ENCODE results near the gene RBSN.

Gene RBSN

DNA sequence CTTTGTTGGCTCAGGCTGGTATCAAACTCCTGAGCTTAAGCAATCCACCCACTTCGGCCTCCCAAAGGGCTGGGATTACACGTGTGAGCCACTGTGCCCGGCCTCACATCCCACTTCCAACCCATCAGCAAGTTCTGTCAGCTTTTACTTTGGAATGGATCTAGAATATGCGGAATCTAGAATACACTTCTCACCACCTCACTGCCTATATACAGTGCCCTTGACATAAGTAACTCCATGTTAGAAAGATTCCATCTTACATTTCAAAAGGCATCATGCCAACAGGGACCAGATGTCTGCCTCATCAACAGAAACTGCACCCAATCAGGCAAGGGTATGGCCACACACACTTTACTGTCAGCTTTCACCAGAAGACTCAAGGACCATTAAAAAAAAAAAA lies 9.9 kb upstream of the RBSN start:
- no peaks in the 10 kb centered on the region for H3K36me3 ChIP-seq (ENCODE audit: control insufficient read depth, low read length)
- TF ChIP-seq, protein P1, sequence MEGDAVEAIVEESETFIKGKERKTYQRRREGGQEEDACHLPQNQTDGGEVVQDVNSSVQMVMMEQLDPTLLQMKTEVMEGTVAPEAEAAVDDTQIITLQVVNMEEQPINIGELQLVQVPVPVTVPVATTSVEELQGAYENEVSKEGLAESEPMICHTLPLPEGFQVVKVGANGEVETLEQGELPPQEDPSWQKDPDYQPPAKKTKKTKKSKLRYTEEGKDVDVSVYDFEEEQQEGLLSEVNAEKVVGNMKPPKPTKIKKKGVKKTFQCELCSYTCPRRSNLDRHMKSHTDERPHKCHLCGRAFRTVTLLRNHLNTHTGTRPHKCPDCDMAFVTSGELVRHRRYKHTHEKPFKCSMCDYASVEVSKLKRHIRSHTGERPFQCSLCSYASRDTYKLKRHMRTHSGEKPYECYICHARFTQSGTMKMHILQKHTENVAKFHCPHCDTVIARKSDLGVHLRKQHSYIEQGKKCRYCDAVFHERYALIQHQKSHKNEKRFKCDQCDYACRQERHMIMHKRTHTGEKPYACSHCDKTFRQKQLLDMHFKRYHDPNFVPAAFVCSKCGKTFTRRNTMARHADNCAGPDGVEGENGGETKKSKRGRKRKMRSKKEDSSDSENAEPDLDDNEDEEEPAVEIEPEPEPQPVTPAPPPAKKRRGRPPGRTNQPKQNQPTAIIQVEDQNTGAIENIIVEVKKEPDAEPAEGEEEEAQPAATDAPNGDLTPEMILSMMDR (IDR thresholded peaks at IDR 0.05; ENCODE audit: low read depth, low read length, poor library complexity, severe bottlenecking), result no peak
- no peak for TF ChIP-seq EZH2phosphoT487 (IDR thresholded peaks at IDR 0.05; ENCODE audit: borderline replicate concordance, low read length)
- no peaks in the 10 kb centered on the region for H3K9me3 ChIP-seq (ENCODE audit: control insufficient read depth, insufficient read depth, low read length)
- H3K27ac ChIP-seq (ENCODE audit: low read depth, low read length), result no peak overlapping the region
- H3K79me2 ChIP-seq (ENCODE audit: control insufficient read depth, low read length), result no peaks in the 10 kb centered on the region
- H3K9me2 ChIP-seq (replicated peaks; ENCODE audit: control insufficient read depth, low read length), result no peaks in the 10 kb centered on the region
- no peak overlapping the region for H3K4me2 ChIP-seq (ENCODE audit: low read length)
- H3F3A ChIP-seq (ENCODE audit: control insufficient read depth, insufficient read depth), result no peaks in the 10 kb centered on the region; the same call in 1 of the 2 replicates
- H3K27me3 ChIP-seq (ENCODE audit: control insufficient read depth, low read length), result peaks cover 5% of the 10 kb centered on the region; the same call in 1 of the 2 replicates
- H4K20me1 ChIP-seq (ENCODE audit: control insufficient read depth, insufficient read depth, low read depth, low read length), result no peaks in the 10 kb centered on the region
- H3K4me1 ChIP-seq (ENCODE audit: control insufficient read depth, low read length), result peaks cover 5% of the 10 kb centered on the region
- H3K4me3 ChIP-seq (ENCODE audit: low read length), result no peak overlapping the region

DNA sequence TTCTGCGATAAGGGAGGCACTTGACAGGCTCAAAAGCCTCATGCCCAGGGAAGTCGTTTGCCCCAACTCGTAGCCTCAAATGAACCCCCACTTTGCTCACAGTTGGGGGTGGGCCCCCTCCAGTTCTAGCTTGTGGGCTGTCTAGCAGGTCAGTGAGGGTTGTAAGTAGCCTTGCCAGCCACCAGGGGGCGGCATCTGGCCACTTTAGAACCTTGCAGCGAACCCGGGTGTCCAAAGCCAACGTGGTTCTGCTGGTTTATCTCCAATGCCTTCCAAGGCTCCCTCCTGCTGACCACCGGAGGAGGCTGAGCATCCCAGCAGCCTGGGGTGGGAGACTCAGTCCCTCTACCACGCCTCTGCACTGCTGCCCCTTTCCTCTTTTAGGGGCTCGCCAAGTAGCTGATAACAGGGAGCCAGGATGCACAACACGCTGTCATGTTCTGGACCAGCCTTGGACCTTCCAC lies 9.2 kb upstream of the RBSN start:
- TF ChIP-seq, protein P1 (IDR thresholded peaks at IDR 0.05; ENCODE audit: low read depth, low read length, poor library complexity, severe bottlenecking), result peak; percentile 97
- no peak for TF ChIP-seq EZH2phosphoT487 (IDR thresholded peaks at IDR 0.05; ENCODE audit: borderline replicate concordance, low read length)
- Histone ChIP-seq H4K20me1 (ENCODE audit: control insufficient read depth, insufficient read depth, low read depth, low read length) (no peaks in the 10 kb centered on the region), H3K79me2 (ENCODE audit: control insufficient read depth, low read length) (no peaks in the 10 kb centered on the region), H3K4me3 (ENCODE audit: low read length) (0 out of 2 replicates have a peak overlapping the region, but pooled peaks have one; percentile 40), H3K9me2 (replicated peaks; ENCODE audit: control insufficient read depth, low read length) (no peaks in the 10 kb centered on the region), H3K27ac (ENCODE audit: low read depth, low read length) (no peak overlapping the region), H3K9me3 (ENCODE audit: control insufficient read depth, insufficient read depth, low read length) (no peaks in the 10 kb centered on the region), H3K4me1 (ENCODE audit: control insufficient read depth, low read length) (peaks cover 5% of the 10 kb centered on the region), H3K4me2 (ENCODE audit: low read length) (peak overlapping the region; percentile 61), H3K27me3 (ENCODE audit: control insufficient read depth, low read length) (peaks cover 5% of the 10 kb centered on the region; the same call in 1 of the 2 replicates), H3F3A (ENCODE audit: control insufficient read depth, insufficient read depth) (no peaks in the 10 kb centered on the region; the same call in 1 of the 2 replicates), H3K36me3 (ENCODE audit: control insufficient read depth, low read length) (no peaks in the 10 kb centered on the region)

DNA sequence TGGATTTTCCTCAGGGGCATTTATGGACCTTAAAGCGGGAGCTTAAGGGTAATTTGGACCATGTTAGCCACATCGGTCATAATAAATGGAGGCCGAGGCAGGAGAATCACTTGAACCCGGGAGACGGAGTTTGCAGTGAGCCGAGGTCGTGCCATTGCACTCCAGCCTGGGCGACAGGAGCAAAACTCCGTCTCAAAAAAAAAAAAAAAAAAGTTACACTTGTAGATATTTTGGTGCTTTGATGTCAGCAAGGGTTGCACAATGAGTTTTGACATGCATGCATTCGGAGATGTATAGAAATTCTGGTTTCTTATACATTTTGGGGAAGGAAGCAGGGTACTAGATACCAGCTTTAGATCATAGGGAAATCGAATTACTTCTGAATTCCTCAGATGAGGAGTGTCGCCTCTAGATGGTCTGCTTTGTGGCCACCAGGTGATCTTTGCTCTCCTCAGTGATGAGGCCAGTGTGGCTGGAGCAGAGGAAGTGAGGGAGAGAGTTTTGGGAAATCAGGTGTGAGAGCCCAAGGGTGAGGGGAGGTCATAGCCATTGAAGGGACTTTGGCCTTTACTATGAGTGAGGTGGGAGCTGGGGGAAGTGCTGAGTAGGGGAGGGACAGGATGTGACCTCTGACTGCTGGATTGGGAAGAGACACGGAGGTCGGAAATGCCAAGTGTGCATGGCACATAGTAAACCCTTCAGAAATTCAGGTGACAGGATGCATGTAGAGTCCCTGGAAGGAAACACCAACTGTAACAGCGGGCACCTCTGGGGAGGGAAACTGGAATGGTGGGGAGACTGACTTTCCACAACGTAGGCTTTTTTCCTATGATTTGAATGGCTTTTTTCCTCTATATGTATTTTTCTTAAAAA lies 8.4 kb upstream of the RBSN start:
- Histone ChIP-seq H3K4me1 (ENCODE audit: control insufficient read depth, low read length) (peaks cover 11% of the 10 kb centered on the region), H3K79me2 (ENCODE audit: control insufficient read depth, low read length) (no peaks in the 10 kb centered on the region), H4K20me1 (ENCODE audit: control insufficient read depth, insufficient read depth, low read depth, low read length) (no peaks in the 10 kb centered on the region), H3K4me3 (ENCODE audit: low read length) (no peak overlapping the region), H3K36me3 (ENCODE audit: control insufficient read depth, low read length) (no peaks in the 10 kb centered on the region), H3F3A (ENCODE audit: control insufficient read depth, insufficient read depth) (no peaks in the 10 kb centered on the region; the same call in 1 of the 2 replicates), H3K9me3 (ENCODE audit: control insufficient read depth, insufficient read depth, low read length) (no peaks in the 10 kb centered on the region), H3K27ac (ENCODE audit: low read depth, low read length) (no peak overlapping the region), H3K27me3 (ENCODE audit: control insufficient read depth, low read length) (peaks cover 5% of the 10 kb centered on the region; the same call in 1 of the 2 replicates), H3K9me2 (replicated peaks; ENCODE audit: control insufficient read depth, low read length) (no peaks in the 10 kb centered on the region), H3K4me2 (ENCODE audit: low read length) (no peak overlapping the region)
- TF ChIP-seq, protein P1 (IDR thresholded peaks at IDR 0.05; ENCODE audit: low read depth, low read length, poor library complexity, severe bottlenecking), result no peak

Measured in DOHH2 (cell line).